GM19328 (cell line): ENCODE results near the gene TMED4.

Experiments used
- ATAC-seq: cut with Tn5 transposase; IDR thresholded peaks from one replicate; pipeline ENCODE4 v1.9.1; 2021; ENCODE audit warnings: mild to moderate bottlenecking, moderate library complexity; ENCODE audit not compliant: unreplicated experiment

TMED4 gene

DNA sequence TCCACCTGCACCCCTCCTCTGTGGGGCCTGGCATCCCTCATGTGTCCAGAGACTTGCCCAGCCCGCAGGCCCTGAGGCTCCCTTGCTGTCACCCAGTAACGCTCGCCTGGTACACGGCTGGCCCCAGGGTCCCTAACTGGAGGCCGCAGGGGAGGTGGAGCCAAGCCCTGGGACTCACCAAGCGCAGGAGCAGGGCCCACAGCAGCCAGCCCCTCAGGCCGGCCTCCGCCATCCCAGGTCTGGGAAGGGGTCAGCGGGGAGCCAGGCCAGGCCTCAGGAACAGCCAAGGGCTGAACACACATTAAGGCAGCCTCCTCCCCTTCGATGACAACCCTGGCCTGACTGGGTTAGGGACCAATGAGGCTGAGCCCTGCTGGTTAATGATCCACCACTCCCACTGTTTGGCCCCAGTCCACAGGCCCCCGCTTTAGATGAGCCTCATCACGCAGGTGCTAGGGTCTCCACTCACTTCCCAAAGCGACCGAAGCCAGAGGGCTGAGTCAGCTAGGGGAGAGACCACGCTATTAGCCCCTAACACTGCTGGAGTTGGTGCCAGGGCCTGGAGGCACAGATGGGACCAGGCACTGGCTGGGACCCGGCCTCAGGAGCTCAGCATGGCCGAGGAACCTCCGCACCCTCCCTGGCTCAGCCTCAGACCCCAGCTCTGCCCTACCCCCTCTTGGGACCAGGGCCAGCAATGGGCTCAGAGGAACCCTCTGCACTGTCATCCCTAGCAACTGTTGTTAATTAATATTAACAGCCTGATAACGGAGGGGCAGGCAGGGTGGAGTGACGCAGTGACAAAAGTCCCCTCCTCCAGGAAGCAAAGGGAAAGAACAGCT lies 40.8 kb downstream of the TMED4 start, which contains the start of gene NPC1L1:
TSS of gene NPC1L1 (minus strand) at position 303 of the 842 bp plus-strand sequence. CDS start at position 232, 71 bp downstream.
- ATAC-seq: no peak

GRCh38 chr7:44540592-44541027 lies 41.4 kb downstream of the TMED4 start:
- no peak for ATAC-seq

GRCh38 chr7:44539669-44540506 lies 42.1 kb downstream of the TMED4 start:
- ATAC-seq: no peak

DNA sequence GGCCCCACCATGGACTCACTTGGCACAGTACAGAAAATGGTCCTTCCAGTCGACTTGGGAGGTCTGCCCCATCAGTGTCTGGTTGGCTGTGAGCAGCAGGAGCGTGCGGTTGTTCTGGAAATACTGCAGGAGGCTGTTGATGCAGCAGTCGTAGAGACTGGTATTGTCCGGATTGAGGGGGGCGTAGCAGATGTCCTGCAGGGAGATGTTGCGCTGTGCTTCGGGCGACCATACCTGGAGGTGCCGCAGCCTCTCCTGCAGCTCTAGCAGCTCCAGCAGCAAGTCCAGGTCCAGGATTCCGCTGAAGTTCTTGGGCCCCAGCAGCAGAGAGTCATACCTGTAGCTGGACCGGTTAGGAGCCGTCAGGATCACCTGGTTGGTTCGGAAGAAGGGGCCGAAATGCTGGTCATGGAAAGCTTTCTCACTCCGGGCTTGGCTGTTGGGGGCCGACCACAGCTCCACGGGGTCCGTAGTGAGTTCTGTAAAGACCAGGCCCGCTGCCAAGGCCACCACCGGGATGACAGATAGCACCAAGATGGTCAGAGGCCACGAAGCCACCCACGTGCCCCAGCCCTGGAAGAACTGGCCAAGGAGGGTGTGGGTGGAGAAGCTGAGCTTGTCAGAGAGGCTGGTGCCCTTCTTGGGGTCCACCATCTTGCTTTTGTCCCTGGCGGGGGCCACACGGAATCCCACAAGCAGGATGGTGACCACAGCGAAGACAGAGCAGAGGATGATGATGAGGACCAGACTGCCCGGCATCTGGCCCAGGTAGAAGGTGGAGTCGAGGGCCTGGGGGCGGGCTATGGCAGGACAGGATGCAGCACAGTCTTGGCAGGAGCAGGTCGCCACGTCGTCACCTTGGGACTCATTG lies 43.0 kb downstream of the TMED4 start:
- ATAC-seq: no peak

- no peak for ATAC-seq
These were observed 43.8 kb downstream of the TMED4 start for GRCh38 chr7:44538093-44538797.

GRCh38 chr7:44537442-44537841 lies 44.6 kb downstream of the TMED4 start:
- no peak for ATAC-seq

GRCh38 chr7:44536090-44536489 lies 45.9 kb downstream of the TMED4 start:
- no peak for ATAC-seq

GRCh38 chr7:44535348-44536064 lies 46.5 kb downstream of the TMED4 start:
- no peak for ATAC-seq

DNA sequence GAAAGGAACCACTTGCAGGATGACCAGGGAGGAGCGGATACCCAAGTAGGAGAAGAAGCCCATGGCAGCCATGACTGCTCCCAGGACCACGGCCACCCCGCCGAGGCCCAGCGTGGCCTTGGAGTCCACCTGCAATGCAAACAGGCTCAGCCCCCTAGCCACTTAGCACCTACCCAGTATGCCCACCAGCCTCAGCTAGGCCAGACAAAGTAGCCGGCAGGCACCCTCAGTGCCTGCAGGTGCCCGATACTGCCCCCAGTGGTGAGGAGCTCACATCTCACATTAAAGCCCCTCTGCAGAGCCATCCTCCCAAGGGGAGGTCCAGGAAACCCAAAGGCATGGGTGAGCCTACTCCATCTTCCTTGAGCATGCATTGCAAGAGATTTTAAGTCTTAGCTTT lies 47.5 kb downstream of the TMED4 start:
- ATAC-seq: no peak

- no peak for ATAC-seq
These were observed 47.9 kb downstream of the TMED4 start for GRCh38 chr7:44534087-44534486.

- ATAC-seq: no peak
These were observed 48.6 kb downstream of the TMED4 start for GRCh38 chr7:44533301-44534055.

- no peak for ATAC-seq
These were observed 50.3 kb downstream of the TMED4 start for GRCh38 chr7:44531421-44532380.

- ATAC-seq: no peak
These were observed 51.0 kb downstream of the TMED4 start for GRCh38 chr7:44530990-44531389.
